Loucy (cell line): ENCODE measurements around the gene RRP1.

Experiments used
- H2AFZ ChIP-seq: fragments of 200-600 bp; sonication (generic); 2 replicates; pipeline ENCODE4 v1.6.0; 2016; ENCODE audit warnings: antibody characterized with exemption, mild to moderate bottlenecking, low read length, moderate library complexity
- H3F3A ChIP-seq: fragments of 200-600 bp; 2 replicates; pipeline ENCODE4 v1.6.0; 2016; ENCODE audit warnings: antibody characterized with exemption, low read depth, mild to moderate bottlenecking
- H3K27me3 ChIP-seq: fragments of 200-600 bp; sonication (generic); 2 replicates; pipeline ENCODE4 v1.6.1; 2014; ENCODE audit warnings: low read length, mild to moderate bottlenecking; ENCODE audit not compliant: insufficient read depth, poor library complexity, severe bottlenecking
- H3K36me3 ChIP-seq: fragments of 200-600 bp; sonication (generic); 2 replicates; pipeline ENCODE4 v1.6.1; 2016; ENCODE audit warnings: low read length; ENCODE audit not compliant: insufficient read depth
- H3K4me1 ChIP-seq: fragments of 200-600 bp; sonication (generic); 2 replicates; pipeline ENCODE4 v1.5.1; 2014; ENCODE audit warnings: low read length, mild to moderate bottlenecking; ENCODE audit not compliant: insufficient read depth, poor library complexity, severe bottlenecking
- H3K4me2 ChIP-seq: fragments of 200-600 bp; sonication (generic); 2 replicates; pipeline ENCODE4 v1.6.0; 2014; ENCODE audit warnings: antibody characterized with exemption, low read length, low read depth, mild to moderate bottlenecking; ENCODE audit not compliant: poor library complexity, severe bottlenecking
- H3K4me3 ChIP-seq: fragments of 200-600 bp; sonication (generic); 2 replicates; pipeline ENCODE4 v1.5.1; 2014; ENCODE audit warnings: low read length, mild to moderate bottlenecking, mixed read lengths; ENCODE audit not compliant: poor library complexity, severe bottlenecking
- H3K79me2 ChIP-seq: fragments of 200-600 bp; sonication (generic); 2 replicates; pipeline ENCODE4 v1.6.1; 2014; ENCODE audit warnings: low read length; ENCODE audit not compliant: insufficient read depth
- H3K9ac ChIP-seq: fragments of 200-600 bp; sonication (generic); 2 replicates; pipeline ENCODE4 v1.6.0; 2014; ENCODE audit warnings: mild to moderate bottlenecking, low read depth, low read length, moderate library complexity; ENCODE audit not compliant: poor library complexity, severe bottlenecking
- H3K9me2 ChIP-seq: fragments of 200-600 bp; sonication (generic); replicated peaks from 2 replicates; pipeline ENCODE4 v1.6.1; 2016; ENCODE audit warnings: low read depth, low read length, mixed read lengths
- H3K9me3 ChIP-seq: fragments of 200-600 bp; sonication (generic); 2 replicates; pipeline ENCODE4 v1.6.1; 2014; ENCODE audit warnings: mild to moderate bottlenecking, antibody characterized with exemption, low read length, low read depth; ENCODE audit not compliant: insufficient read depth
- H4K20me1 ChIP-seq: fragments of 200-600 bp; sonication (generic); 2 replicates; pipeline ENCODE4 v1.6.0; 2014; ENCODE audit warnings: antibody characterized with exemption, low read length, mild to moderate bottlenecking; ENCODE audit not compliant: insufficient read depth, poor library complexity, severe bottlenecking
- CTCF ChIP-seq: fragments of 200-600 bp; sonication (generic); conservative IDR thresholded peaks from 2 replicates; pipeline ENCODE4 v1.5.1; 2014; ENCODE audit warnings: mild to moderate bottlenecking, antibody characterized with exemption, low read length
- EZH2phosphoT487 ChIP-seq: fragments of 200-600 bp; IDR thresholded peaks from 2 replicates; pipeline ENCODE4 v1.6.1; 2018; ENCODE audit warnings: antibody characterized with exemption, mild to moderate bottlenecking, moderate library complexity, borderline replicate concordance

RRP1 gene

GRCh38 chr21:43809853-43810504 is 20.6 kb downstream of the RRP1 start:
- Histone ChIP-seq H3K4me3 (no peak overlapping the region), H3K9me2 (no peaks in the 10 kb centered on the region), H3K27me3 (no peaks in the 10 kb centered on the region), H3K36me3 (no peaks in the 10 kb centered on the region), H3K9ac (no peak overlapping the region), H3K4me2 (no peak overlapping the region), H3K9me3 (no peaks in the 10 kb centered on the region), H3K79me2 (no peaks in the 10 kb centered on the region), H4K20me1 (no peaks in the 10 kb centered on the region), H2AFZ (no peak overlapping the region), H3F3A (no peaks in the 10 kb centered on the region), H3K4me1 (peaks cover 3% of the 10 kb centered on the region)
- no peak for TF ChIP-seq CTCF
- no peak for TF ChIP-seq EZH2phosphoT487

GRCh38 chr21:43810505-43811261 is 21.3 kb downstream of the RRP1 start:
- H3K4me2 ChIP-seq = peak overlapping the region; percentile 41
- no peaks in the 10 kb centered on the region for H4K20me1 ChIP-seq
- peak overlapping the region; percentile 22; the same call in 1 of the 2 replicates for H2AFZ ChIP-seq
- no peaks in the 10 kb centered on the region for H3K9me2 ChIP-seq
- H3K9me3 ChIP-seq = no peaks in the 10 kb centered on the region
- H3K79me2 ChIP-seq = no peaks in the 10 kb centered on the region
- peak; percentile 91 for TF ChIP-seq CTCF
- no peak for TF ChIP-seq EZH2phosphoT487
- no peaks in the 10 kb centered on the region for H3F3A ChIP-seq
- peak overlapping the region; percentile 15 for H3K9ac ChIP-seq
- peaks cover 3% of the 10 kb centered on the region for H3K4me1 ChIP-seq
- no peak overlapping the region for H3K4me3 ChIP-seq
- H3K27me3 ChIP-seq = no peaks in the 10 kb centered on the region
- H3K36me3 ChIP-seq = no peaks in the 10 kb centered on the region

GRCh38 chr21:43811262-43812105 is 22.1 kb downstream of the RRP1 start:
- peak overlapping the region; percentile 15 for H3K9ac ChIP-seq
- H3F3A ChIP-seq = no peaks in the 10 kb centered on the region
- no peaks in the 10 kb centered on the region for H3K27me3 ChIP-seq
- H3K4me1 ChIP-seq = peaks cover 3% of the 10 kb centered on the region
- peak overlapping the region; percentile 41 for H3K4me2 ChIP-seq
- no peaks in the 10 kb centered on the region for H3K9me2 ChIP-seq
- H3K9me3 ChIP-seq = no peaks in the 10 kb centered on the region
- no peak overlapping the region for H3K4me3 ChIP-seq
- no peaks in the 10 kb centered on the region for H3K79me2 ChIP-seq
- peak overlapping the region; percentile 22; the same call in 1 of the 2 replicates for H2AFZ ChIP-seq
- no peaks in the 10 kb centered on the region for H3K36me3 ChIP-seq
- no peak for TF ChIP-seq EZH2phosphoT487
- no peaks in the 10 kb centered on the region for H4K20me1 ChIP-seq
